Fibroblast of skin of right biceps (primary cell): Measurements from ENCODE around the gene LTN1.
"Not testable (repeated sequence)": the region's sequence is repeated elsewhere in the genome, so short reads cannot be mapped to it uniquely, and the experiment has no call there.

Experiments used
- DNase-seq: peaks from one replicate; pipeline ENCODE4 v3.0.0-alpha.2; 2013

LTN1 gene

GRCh38 chr21:28979092-28979491 is 13.6 kb downstream of the LTN1 start:
- no peak for DNase-seq

- peak; percentile 41 for DNase-seq
These were observed 17.3 kb downstream of the LTN1 start for GRCh38 chr21:28975397-28975796.

GRCh38 chr21:28974531-28975227 is 18.0 kb downstream of the LTN1 start:
- no peak for DNase-seq

- DNase-seq: no peak
These were observed 20.3 kb downstream of the LTN1 start for GRCh38 chr21:28972398-28972797.

- DNase-seq: peak; percentile 46
These were observed 21.5 kb downstream of the LTN1 start for GRCh38 chr21:28971171-28971570.

DNA sequence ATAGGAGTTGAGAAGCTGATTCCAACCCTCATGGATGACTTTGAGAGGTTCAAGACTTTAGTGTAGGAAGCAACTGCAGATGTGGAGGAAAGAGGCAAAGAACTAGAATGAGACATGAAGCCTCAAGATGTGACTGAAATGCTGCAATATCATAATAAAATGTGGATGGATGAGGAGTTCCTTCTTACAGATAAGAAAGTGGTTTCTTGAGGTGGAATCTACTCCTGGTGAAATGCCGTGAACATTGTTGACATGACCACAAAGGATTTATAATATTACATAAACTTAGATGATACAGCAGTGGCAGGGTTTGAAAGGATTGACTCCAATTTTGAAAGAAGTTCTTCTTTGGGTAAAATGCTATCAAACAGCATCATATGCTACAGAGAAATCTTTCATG is 28.8 kb downstream of the LTN1 start:
- no peak for DNase-seq

GRCh38 chr21:28962465-28962864 is 30.2 kb downstream of the LTN1 start:
- DNase-seq: no peak

DNA sequence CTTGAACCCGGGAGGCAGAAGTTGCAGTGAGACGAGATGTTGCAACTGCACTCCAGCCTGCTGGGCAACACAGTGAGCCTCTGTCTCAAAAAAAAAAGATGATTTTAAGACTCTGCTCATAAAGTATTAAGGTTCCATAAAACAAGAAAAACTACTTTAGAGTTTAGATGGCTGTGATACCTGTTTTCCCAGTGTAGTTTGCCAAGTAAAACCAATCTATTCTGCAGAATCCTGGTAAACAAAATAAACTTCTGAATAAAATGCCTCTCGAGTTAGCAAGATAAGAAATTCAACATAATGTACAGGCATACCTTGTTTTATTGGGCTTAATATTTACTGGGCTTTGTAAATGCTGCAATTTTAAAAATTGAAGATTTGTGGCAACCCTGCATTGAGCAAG is 30.8 kb downstream of the LTN1 start:
- no peak for DNase-seq

DNA sequence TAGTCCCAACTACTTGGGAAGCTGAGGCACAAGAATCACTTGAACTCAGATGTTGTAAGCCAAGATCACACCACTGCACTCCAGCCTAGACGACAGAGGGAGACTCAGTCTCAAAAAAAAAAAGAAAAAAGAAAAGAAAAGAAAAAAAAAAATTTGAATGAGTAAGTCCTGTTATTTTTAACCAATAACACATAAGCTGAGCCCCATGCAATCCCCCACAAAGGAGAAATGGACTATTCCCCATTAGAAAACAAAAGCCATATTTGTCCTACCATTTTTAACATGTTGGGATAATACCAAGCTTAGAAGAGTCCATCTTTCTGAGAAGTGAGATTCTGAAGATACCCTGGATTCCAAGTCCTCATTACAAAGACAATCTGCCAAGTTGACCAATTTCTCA is 32.4 kb downstream of the LTN1 start:
- DNase-seq: no peak

GRCh38 chr21:28959367-28960099 is 33.1 kb downstream of the LTN1 start:
- DNase-seq: peak; percentile 84

- DNase-seq: no peak
These were observed 39.4 kb downstream of the LTN1 start for GRCh38 chr21:28953247-28953646.

- DNase-seq: no peak
These were observed 40.0 kb downstream of the LTN1 start for GRCh38 chr21:28952686-28953085.

DNA sequence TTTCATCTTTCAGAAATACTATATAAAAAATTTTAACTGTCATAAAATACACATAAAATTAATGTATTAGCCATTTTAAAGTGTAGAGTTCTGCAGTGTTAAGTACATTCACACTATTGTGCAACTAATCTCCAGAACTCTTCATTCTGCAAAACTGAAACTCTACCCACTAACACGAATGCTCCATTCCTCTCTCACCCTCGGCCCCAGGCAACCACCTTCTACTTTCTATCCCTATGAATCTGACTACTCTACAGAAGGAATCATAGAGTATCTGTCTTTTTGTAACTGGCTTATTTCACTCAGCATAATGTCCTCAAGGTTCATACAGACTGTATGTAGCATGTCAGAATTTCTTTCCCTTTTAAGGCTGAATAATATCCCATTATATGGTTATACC is 43.4 kb downstream of the LTN1 start:
- DNase-seq: no peak

GRCh38 chr21:28944296-28944695 is 48.4 kb downstream of the LTN1 start:
- no peak for DNase-seq

GRCh38 chr21:28943631-28944030 is 49.0 kb downstream of the LTN1 start:
- DNase-seq: peak; percentile 36

GRCh38 chr21:28938726-28939125 is 54.0 kb downstream of the LTN1 start:
- DNase-seq: no peak

DNA sequence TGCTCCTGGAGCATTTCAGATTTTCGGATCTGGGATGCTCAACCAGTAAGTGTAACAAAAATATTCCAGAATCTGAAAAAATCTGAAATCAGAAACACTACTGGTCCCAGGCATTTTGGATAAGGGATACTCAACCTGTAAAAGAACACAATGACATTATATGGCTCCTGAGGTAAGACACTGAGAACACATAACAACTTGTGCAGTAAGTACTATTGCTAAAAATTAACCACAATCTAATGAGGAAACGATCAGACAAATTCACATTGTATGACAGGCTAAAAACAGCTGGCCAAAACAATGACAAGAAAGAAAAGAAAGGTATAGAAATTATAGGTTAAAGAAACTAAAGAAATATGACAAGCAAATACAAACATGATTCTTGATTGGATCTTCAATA is 54.9 kb downstream of the LTN1 start:
- no peak for DNase-seq

GRCh38 chr21:28936721-28937120 is 56.0 kb downstream of the LTN1 start:
- no peak for DNase-seq

DNA sequence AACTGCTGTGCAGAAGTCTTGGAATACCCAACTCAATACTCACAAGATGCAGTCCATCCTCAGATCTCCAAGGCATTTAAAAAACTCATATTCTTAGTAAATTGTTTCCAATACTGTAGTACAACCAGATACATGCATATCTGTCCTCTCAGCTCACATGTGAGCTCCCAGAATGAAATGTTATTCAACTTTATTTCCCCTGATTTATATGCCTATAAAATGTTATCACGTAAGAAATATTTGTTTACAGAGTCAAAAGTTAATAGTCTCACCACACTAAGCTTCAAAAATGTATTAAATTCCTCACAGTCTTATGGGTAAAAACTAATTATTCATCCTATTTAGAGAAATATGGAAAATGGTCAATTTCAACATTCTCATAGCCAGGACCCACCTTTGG is 56.6 kb downstream of the LTN1 start:
- DNase-seq: no peak

DNA sequence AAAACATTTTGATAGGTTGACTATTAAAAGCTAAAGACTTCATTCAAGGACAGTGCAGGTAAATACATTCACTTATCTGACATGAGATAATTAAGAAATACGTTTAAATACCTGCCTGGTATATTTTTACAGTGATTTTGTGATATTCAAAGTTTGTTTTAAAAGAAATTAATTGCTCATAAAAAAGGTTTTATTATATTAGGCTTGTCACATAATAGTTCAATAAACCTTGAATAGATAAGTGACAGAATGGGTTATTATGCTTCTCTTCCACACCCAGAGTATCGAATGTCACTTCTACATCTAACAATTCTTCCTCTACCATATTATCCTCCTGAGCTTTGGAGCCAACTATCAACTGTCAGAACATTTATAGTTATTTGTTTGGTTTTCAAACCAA is 60.0 kb downstream of the LTN1 start:
- DNase-seq: no peak

- DNase-seq: not testable (repeated sequence)
These were observed 60.8 kb downstream of the LTN1 start for GRCh38 chr21:28931708-28932372.

GRCh38 chr21:28928578-28929420 is 63.9 kb downstream of the LTN1 start:
- no peak for DNase-seq

GRCh38 chr21:28927130-28927529 is 65.5 kb downstream of the LTN1 start:
- no peak for DNase-seq
